GM12873 (cell line): ENCODE results near the gene HHIP.

Experiments used
- TF ChIP-seq, protein P1 (sequence below): IDR thresholded peaks from 2 replicates; pipeline ENCODE4 v1.5.1; 2012; ENCODE audit warnings: low read depth, mild to moderate bottlenecking, moderate library complexity, low read length, control low read depth; ENCODE audit not compliant: insufficient read depth; ENCODE audit errors: missing control alignments

Gene HHIP

DNA sequence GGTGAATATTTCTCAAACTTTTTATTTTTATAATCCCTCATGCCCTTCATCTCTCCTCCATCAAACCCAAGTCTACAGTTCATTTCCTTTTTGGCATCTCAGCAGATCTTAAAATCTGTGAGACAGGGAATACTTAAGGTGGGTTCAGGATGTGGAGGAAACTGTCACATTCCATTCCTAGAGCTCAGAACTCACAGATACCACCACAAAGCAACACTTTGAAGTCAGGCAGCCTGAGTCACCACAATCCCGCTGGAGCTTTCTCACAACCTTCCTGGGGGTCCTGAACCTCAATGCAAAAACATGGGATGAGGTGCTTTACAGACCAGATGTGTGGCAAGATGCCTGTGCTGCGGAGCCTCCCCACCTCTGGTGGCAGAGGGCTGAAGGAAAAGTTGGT lies 63.2 kb downstream of the HHIP start:
- TF ChIP-seq, protein P1, sequence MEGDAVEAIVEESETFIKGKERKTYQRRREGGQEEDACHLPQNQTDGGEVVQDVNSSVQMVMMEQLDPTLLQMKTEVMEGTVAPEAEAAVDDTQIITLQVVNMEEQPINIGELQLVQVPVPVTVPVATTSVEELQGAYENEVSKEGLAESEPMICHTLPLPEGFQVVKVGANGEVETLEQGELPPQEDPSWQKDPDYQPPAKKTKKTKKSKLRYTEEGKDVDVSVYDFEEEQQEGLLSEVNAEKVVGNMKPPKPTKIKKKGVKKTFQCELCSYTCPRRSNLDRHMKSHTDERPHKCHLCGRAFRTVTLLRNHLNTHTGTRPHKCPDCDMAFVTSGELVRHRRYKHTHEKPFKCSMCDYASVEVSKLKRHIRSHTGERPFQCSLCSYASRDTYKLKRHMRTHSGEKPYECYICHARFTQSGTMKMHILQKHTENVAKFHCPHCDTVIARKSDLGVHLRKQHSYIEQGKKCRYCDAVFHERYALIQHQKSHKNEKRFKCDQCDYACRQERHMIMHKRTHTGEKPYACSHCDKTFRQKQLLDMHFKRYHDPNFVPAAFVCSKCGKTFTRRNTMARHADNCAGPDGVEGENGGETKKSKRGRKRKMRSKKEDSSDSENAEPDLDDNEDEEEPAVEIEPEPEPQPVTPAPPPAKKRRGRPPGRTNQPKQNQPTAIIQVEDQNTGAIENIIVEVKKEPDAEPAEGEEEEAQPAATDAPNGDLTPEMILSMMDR: no peak

GRCh38 chr4:144709793-144710525 lies 64.0 kb downstream of the HHIP start:
- TF ChIP-seq, protein P1: no peak

DNA sequence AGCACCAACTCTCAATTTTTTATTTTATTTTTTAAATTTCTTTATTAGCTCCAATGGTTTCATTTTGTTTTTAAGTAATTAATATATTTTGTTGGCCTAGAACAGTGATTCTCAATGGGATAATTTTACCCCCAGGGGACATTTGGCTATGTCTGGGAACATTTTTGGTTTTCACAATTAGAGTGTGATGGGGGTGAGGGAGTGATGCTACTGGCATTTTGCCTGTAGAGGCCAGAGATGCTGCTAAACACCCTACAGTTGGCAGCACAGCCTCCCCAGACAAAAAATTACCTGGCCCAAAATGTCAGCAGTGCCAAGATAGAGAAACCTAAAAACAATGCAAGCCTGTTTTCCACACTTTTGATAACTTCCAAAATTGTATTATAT lies 64.6 kb downstream of the HHIP start:
- TF ChIP-seq, protein P1: no peak

- TF ChIP-seq, protein P1: no peak
Measured at GRCh38 chr4:144711700-144712456, 65.9 kb downstream of the HHIP start.

- TF ChIP-seq, protein P1: no peak
Measured at GRCh38 chr4:144712775-144713174, 66.8 kb downstream of the HHIP start.

GRCh38 chr4:144714166-144714565 lies 68.2 kb downstream of the HHIP start:
- TF ChIP-seq, protein P1: no peak

- TF ChIP-seq, protein P1: no peak
Measured at GRCh38 chr4:144715230-144715629, 69.3 kb downstream of the HHIP start.
